NCI-H1048 (cell line): Measurements from ENCODE around the gene MAP3K12.
"Not testable (repeated sequence)": the region's sequence is repeated elsewhere in the genome, so short reads cannot be mapped to it uniquely, and the experiment has no call there.

Source experiments
- DNase-seq: peaks from one replicate; lab custom pipeline; 2025; lab: John Stamatoyannopoulos, UW

MAP3K12 gene

GRCh38 chr12:53499266-53500141, at the start of gene MAP3K12:
Gene MAP3K12, minus strand, starts transcription at chr12:53499458. Its CDS starts 12,067 bp downstream, at chr12:53487391.
- DNase-seq = no peak

GRCh38 chr12:53548354-53548753, 49.1 kb upstream of the MAP3K12 start:
- DNase-seq = not testable (repeated sequence)

- no peak for DNase-seq
Observed at GRCh38 chr12:53543539-53543938, 44.3 kb upstream of the MAP3K12 start.

- DNase-seq = no peak
Observed at GRCh38 chr12:53539526-53539925, 40.3 kb upstream of the MAP3K12 start.

GRCh38 chr12:53538209-53538689, 39.0 kb upstream of the MAP3K12 start:
- peak; percentile 23 for DNase-seq

GRCh38 chr12:53536962-53537361, 37.7 kb upstream of the MAP3K12 start:
- DNase-seq = no peak

GRCh38 chr12:53533471-53533870, 34.2 kb upstream of the MAP3K12 start:
- no peak for DNase-seq

- DNase-seq = no peak
Observed at GRCh38 chr12:53532524-53533445, 33.5 kb upstream of the MAP3K12 start.

GRCh38 chr12:53532021-53532420, 32.8 kb upstream of the MAP3K12 start:
- DNase-seq = no peak

- no peak for DNase-seq
Observed at GRCh38 chr12:53530920-53531319, 31.7 kb upstream of the MAP3K12 start.

GRCh38 chr12:53530061-53530460, 30.8 kb upstream of the MAP3K12 start:
- DNase-seq = no peak

- no peak for DNase-seq
Observed at GRCh38 chr12:53524476-53524875, 25.2 kb upstream of the MAP3K12 start.

GRCh38 chr12:53523131-53523530, 23.9 kb upstream of the MAP3K12 start:
- DNase-seq = no peak

GRCh38 chr12:53518381-53518780, 19.1 kb upstream of the MAP3K12 start:
- no peak for DNase-seq

GRCh38 chr12:53516758-53517455, 17.6 kb upstream of the MAP3K12 start:
- no peak for DNase-seq

GRCh38 chr12:53515291-53515680, 16.0 kb upstream of the MAP3K12 start:
- no peak for DNase-seq

GRCh38 chr12:53514628-53515290, 15.5 kb upstream of the MAP3K12 start:
- DNase-seq = no peak

- no peak for DNase-seq
Observed at GRCh38 chr12:53513712-53514410, 14.6 kb upstream of the MAP3K12 start.

- DNase-seq = no peak
Observed at GRCh38 chr12:53510181-53510812, 11.0 kb upstream of the MAP3K12 start.

- peak; percentile 57 for DNase-seq
Observed at GRCh38 chr12:53508534-53509170, 9.4 kb upstream of the MAP3K12 start.
